GM19328 (cell line): ENCODE results near the gene SPATA31A6.
"Not testable (repeated sequence)": the region's sequence is repeated elsewhere in the genome, so short reads cannot be mapped to it uniquely, and the experiment has no call there.

ENCODE experiments used
- ATAC-seq: cut with Tn5 transposase; IDR thresholded peaks from one replicate; pipeline ENCODE4 v1.9.1; 2021; ENCODE audit warnings: mild to moderate bottlenecking, moderate library complexity; ENCODE audit not compliant: unreplicated experiment

SPATA31A6 gene

GRCh38 chr9:42183359-42183758 is at the start of gene SPATA31A6:
Gene SPATA31A6, plus strand, starts transcription at chr9:42183659. Its CDS starts 29 bp downstream, at chr9:42183688.
- ATAC-seq = not testable (repeated sequence)

GRCh38 chr9:42160299-42160698 is 23.2 kb upstream of the SPATA31A6 start:
- not testable (repeated sequence) for ATAC-seq

DNA sequence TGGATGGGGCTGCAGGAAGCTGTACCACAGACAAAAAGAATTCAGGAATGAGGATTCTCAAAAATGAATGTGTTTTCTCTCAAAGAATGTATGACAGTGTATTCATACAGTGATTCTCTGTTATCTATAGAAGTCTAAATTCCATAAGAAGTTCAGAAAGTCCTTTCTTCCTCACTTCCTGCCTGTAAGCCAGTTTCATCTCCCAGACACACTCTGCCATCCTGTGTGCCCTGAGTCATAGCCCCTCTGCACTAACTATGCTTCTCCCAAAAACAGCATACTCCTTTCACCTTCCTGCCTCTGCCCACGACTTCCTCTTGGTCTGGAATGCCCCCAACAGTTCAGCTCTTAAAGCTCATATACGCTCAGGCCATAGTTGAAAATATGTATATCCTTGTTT is 36.4 kb downstream of the SPATA31A6 start:
- not testable (repeated sequence) for ATAC-seq

DNA sequence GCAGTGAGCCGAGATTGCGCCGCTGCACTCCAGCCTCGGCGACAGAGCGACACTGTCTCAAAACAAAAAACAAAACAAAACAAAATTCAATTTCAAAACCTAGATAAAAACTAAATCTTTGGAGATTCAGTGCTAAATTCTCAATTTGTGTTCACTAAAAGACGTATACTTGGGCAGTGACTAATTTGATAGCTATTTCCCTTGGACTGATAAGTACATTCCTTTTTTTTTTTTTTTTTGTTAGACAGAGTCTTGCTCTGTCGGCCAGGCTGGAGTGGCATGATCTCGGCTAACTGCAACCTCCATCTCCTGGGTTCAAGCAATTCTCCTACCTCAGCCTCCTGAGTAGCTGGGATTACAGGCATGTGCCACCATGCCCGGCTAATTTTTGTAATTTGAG is 39.8 kb downstream of the SPATA31A6 start:
- ATAC-seq = not testable (repeated sequence)

DNA sequence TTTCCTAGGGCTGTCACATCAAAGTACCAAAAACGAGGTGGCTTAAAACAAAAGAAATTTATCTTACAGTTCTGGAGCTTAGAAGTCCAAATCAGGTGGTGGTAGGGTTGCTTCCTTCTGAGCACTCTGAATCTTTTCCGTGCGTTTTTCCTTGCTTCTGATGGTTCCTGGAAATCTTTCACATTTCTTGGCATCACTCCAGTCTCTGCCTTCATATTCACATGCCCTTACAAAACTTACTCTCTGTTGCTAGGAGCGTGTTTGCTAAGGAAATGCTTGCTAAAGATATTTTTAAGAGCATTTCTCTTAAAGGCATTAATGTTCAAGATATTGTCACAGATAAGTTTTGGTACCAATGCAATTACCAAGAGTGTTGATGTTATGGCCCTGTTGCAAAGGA is 49.6 kb downstream of the SPATA31A6 start:
- not testable (repeated sequence) for ATAC-seq

GRCh38 chr9:42234610-42235009 is 51.2 kb downstream of the SPATA31A6 start:
- not testable (repeated sequence) for ATAC-seq

GRCh38 chr9:42235352-42235991 is 52.0 kb downstream of the SPATA31A6 start:
- not testable (repeated sequence) for ATAC-seq

GRCh38 chr9:42236097-42236496 is 52.6 kb downstream of the SPATA31A6 start:
- ATAC-seq = not testable (repeated sequence)

DNA sequence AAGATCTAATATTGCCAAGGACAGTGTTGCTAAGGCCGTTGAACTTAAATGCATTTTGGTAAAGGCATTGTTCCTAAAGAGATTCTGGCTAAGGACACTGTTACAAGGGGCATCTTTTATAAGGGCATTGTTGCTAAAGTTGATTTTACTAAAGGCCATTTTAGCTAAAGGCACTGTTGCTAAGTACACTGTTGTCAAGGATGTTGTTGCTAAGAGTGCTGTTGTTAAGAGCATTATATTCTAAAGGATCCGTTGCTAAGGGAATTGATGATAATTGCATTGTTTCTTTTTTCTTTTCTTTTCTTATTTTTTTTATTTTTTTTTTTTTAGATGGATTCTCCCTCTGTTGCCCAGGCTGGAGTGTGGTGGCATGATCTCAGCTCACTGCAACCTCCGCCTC is 53.9 kb downstream of the SPATA31A6 start:
- ATAC-seq = not testable (repeated sequence)

DNA sequence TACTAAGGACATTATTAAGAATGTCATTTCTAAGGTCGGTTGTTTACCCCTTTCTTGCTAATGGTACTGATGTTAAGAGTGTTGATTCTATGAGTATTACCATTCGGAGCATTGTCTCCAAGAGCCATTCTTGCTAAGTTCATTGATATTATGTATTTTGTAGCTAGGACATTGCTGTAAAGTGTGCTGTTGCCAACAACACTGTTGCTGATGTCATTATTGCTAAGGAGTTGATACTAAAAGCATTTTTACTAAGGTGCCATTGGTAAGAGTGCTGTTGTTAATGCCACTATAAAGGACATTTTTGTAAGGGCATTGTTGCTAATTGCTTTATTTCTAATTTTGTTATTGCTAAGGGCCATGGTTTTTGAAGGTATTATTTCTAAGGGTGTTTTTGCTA is 55.4 kb downstream of the SPATA31A6 start:
- ATAC-seq = not testable (repeated sequence)
